Thyroid gland (tissue), 4 donors: ENCODE data around the gene DDX23. TPM values are rescaled to one million over a fixed set of nuclear protein-coding genes. Genes with fewer than 3 reads are reported as not detected.

ENCODE experiments used
- DNase-seq, 2 donors: peaks; one replicate each; pipeline ENCODE4 v3.0.0-alpha.2; 2019
- H3K27ac ChIP-seq, 3 donors: fragments of 200-600 bp; sonication (generic); 1 replicate in 2 of 3; 2 replicates in 1 of 3; pipeline ENCODE4 v1.5.1; 2016 to 2019; ENCODE audit warnings: mild to moderate bottlenecking in 1 of 3, moderate library complexity in 1 of 3
- H3K27me3 ChIP-seq: fragments of 200-600 bp; sonication (generic); one replicate; pipeline ENCODE4 v1.5.1; 2019
- H3K36me3 ChIP-seq, 2 donors: fragments of 200-600 bp; sonication (generic); one replicate each; pipeline ENCODE4 v1.5.1; 2016 to 2019
- H3K4me1 ChIP-seq, 2 donors: fragments of 200-600 bp; sonication (generic); one replicate each; pipeline ENCODE4 v1.5.1; 2017 to 2019
- H3K4me3 ChIP-seq, 3 donors: fragments of 200-600 bp; sonication (generic); replicated peaks in 1 of 3; 1 replicate in 2 of 3; 2 replicates in 1 of 3; pipeline ENCODE4 v1.5.1; 2016; ENCODE audit warnings: mild to moderate bottlenecking in 1 of 3
- H3K9me3 ChIP-seq: fragments of 200-600 bp; sonication (generic); one replicate; pipeline ENCODE4 v1.5.1; 2017
- CTCF ChIP-seq, 6 experiments: fragments of 200-600 bp in 3 of 6; fragments of 450-650 bp in 3 of 6; sonication (generic) in 3 of 6; IDR thresholded peaks; one replicate each; pipeline ENCODE4 v1.5.1; 2016 to 2019; ENCODE audit warnings: antibody characterized with exemption in 6 of 6, mild to moderate bottlenecking in 2 of 6, inconsistent platforms in 1 of 6, moderate library complexity in 1 of 6
- POLR2A ChIP-seq, 2 donors: fragments of 450-650 bp; IDR thresholded peaks; one replicate each; pipeline ENCODE4 v1.6.1; 2017; ENCODE audit warnings: antibody characterized with exemption in 2 of 2, mild to moderate bottlenecking in 2 of 2, moderate library complexity in 1 of 2
- WGBS, 2 donors: methylation state at CpG; one replicate each; pipeline ENCODE4 v1.1.5; 2017; 5-methylcytosine and 5-hydroxymethylcytosine counted together
- intact Hi-C: fragments of 100-400 bp; cut with DNase I; formaldehyde crosslinking; loops from one replicate; pipeline ENCODE4 v1.15.1; 2023
- small RNA-seq: library from RNA; depleted of rRNA; stranded (forward); fragments of <200 nt; gene quantifications from one replicate; pipeline ENCODE3, GENCODE V24; 2016
- total RNA-seq, 4 donors: library from RNA; depleted of rRNA; stranded (reverse); fragments of >200 nt; gene quantifications; one replicate each; pipeline ENCODE4 v1.2.3, GENCODE V29; 2016

Gene DDX23
- total RNA-seq, 4 donors from 2014 or later: 59.4 to 88.2 (median 70.9) TPM

- no peaks in the 10 kb centered on the region for H3K27me3 ChIP-seq
- intact Hi-C loops: no loop called here
- no peak overlapping the region for H3K4me3 ChIP-seq
- H3K27ac ChIP-seq: peak overlapping the region; percentile 15 to 24 (median 17)
- H3K36me3 ChIP-seq: peaks cover 1 to 10% of the 10 kb centered on the region in 2 donors
- WGBS, 2 donors: 70 to 77% methylated on average over 9 to 10 of the region's 11 CpGs
- no peak for DNase-seq
- no peaks in the 10 kb centered on the region for H3K9me3 ChIP-seq
- no peak for TF ChIP-seq POLR2A (IDR thresholded peaks at IDR 0.05)
- no peak for TF ChIP-seq CTCF (IDR thresholded peaks at IDR 0.05)
- H3K4me1 ChIP-seq: peaks cover 9 to 23% of the 10 kb centered on the region in 2 donors
Measured at GRCh38 chr12:48780381-48781025, 71.5 kb downstream of the DDX23 start.

GRCh38 chr12:48779869-48780268 is 72.1 kb downstream of the DDX23 start:
- Histone ChIP-seq H3K9me3 (no peaks in the 10 kb centered on the region), H3K27me3 (no peaks in the 10 kb centered on the region), H3K4me3 (no peak overlapping the region), H3K4me1 (peaks cover 9 to 23% of the 10 kb centered on the region in 2 donors), H3K27ac (peak overlapping the region in 2 of 3 donors; percentile 24 to 43), H3K36me3 (peaks cover 8 to 14% of the 10 kb centered on the region in 2 donors)
- no peak for TF ChIP-seq CTCF (IDR thresholded peaks at IDR 0.05)
- no peak for TF ChIP-seq POLR2A (IDR thresholded peaks at IDR 0.05)
- 59 to 60% methylated on average over 3 of the region's 3 CpGs for WGBS, 2 donors
- DNase-seq: no peak
- intact Hi-C loops: no loop called here

Small RNAs within 50 kb of the gene (small RNA-seq; reads per million reads assigned to genes)
- not detected for gene RF00019
- not detected for gene RNU6-600P

Other genes starting within 250 kb of the DDX23 start
- 10 to 100 TPM; 31.8 to 64.7 (median 45.4) TPM for gene KANSL2, start 169.9 kb downstream of the DDX23 start, total RNA-seq
- 10 to 100 TPM; 24.0 to 43.1 (median 40.6) TPM for gene CCNT1, start 135.5 kb downstream of the DDX23 start, total RNA-seq
- gene ADCY6, start 63.1 kb downstream of the DDX23 start, total RNA-seq: 10 to 100 TPM; 23.6 to 45.5 (median 30.3) TPM
- gene CACNB3, start 33.7 kb downstream of the DDX23 start, total RNA-seq: 10 to 100 TPM in 3 of 4 donors, 1 to 10 TPM in 1; 7.1 to 16.4 (median 13.1) TPM
- 1 to 10 TPM in 3 of 4 donors, under 1 TPM in 1; 0.68 to 3.0 (median 1.6) TPM for gene RND1, start 13.7 kb upstream of the DDX23 start, total RNA-seq
- gene FKBP11, start 73.3 kb upstream of the DDX23 start, total RNA-seq: 10 to 100 TPM in 3 of 4 donors, 1 to 10 TPM in 1; 9.0 to 20.1 (median 16.5) TPM
- 100 to 1,000 TPM in 3 of 4 donors, 10 to 100 TPM in 1; 92.7 to 177 (median 136) TPM for gene ARF3, start 105.3 kb upstream of the DDX23 start, total RNA-seq
- gene WNT10B, start 119.6 kb upstream of the DDX23 start, total RNA-seq: 1 to 10 TPM in 1 of 4 donors, under 1 TPM in 2, not detected in 1; 0.54 to 1.7 (median 0.59) TPM
- not detected for gene WNT1, start 126.2 kb upstream of the DDX23 start, total RNA-seq
- under 1 TPM in 2 of 4 donors, not detected in 2; 0.11 to 0.13 TPM for gene DDN, start 147.2 kb upstream of the DDX23 start, total RNA-seq
- gene PRKAG1, start 166.6 kb upstream of the DDX23 start, total RNA-seq: 10 to 100 TPM; 50.3 to 68.1 (median 59.9) TPM
- gene KMT2D, start 208.6 kb upstream of the DDX23 start, total RNA-seq: 100 to 1,000 TPM in 1 of 4 donors, 10 to 100 TPM in 3; 42.5 to 107 (median 71.6) TPM
- gene RHEBL1, start 217.8 kb upstream of the DDX23 start, total RNA-seq: under 1 TPM in 1 of 4 donors, not detected in 3; 0.98 TPM
- under 1 TPM; 0.17 to 0.94 (median 0.44) TPM for gene DHH, start 242.6 kb upstream of the DDX23 start, total RNA-seq